ENCODE data around the gene BAIAP2. TPM values are rescaled to one million over a fixed set of nuclear protein-coding genes. Genes with fewer than 3 reads are reported as not detected.

The BAIAP2 gene
- total RNA-seq, 1 experiment from 2014 or later = 57.7 TPM

DNA sequence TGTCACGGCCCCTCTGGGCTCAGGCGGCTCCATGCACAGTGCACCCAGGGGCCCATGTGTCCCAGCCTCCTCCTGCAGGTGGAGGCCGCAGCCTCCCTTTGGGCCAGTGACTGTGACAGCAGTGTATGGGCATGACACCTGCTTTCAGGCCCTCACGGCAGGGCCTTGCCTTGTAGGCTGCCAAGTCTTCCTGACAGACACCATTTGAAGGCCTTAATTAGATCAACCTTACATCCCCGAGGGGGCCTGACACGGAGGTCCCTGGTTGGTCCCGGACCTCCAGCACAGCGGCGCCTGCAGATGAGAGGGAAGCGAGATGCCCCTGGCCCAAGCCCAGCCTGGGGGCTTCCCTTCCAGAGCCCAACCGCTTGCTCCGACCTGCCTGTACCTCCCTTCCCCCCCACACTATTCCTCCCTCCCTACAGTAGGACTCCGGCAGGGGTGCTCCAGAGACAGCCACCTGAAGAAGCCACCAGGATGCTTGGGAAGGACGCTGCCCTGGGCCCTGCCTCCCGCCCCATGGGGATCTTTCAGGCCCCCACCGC is 31.9 kb downstream of the BAIAP2 start:
- TF ChIP-seq, protein P1, sequence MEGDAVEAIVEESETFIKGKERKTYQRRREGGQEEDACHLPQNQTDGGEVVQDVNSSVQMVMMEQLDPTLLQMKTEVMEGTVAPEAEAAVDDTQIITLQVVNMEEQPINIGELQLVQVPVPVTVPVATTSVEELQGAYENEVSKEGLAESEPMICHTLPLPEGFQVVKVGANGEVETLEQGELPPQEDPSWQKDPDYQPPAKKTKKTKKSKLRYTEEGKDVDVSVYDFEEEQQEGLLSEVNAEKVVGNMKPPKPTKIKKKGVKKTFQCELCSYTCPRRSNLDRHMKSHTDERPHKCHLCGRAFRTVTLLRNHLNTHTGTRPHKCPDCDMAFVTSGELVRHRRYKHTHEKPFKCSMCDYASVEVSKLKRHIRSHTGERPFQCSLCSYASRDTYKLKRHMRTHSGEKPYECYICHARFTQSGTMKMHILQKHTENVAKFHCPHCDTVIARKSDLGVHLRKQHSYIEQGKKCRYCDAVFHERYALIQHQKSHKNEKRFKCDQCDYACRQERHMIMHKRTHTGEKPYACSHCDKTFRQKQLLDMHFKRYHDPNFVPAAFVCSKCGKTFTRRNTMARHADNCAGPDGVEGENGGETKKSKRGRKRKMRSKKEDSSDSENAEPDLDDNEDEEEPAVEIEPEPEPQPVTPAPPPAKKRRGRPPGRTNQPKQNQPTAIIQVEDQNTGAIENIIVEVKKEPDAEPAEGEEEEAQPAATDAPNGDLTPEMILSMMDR (IDR thresholded peaks at IDR 0.05; ENCODE audit: insufficient read depth in 1 of 2, low read depth in 1 of 2, low read length in 1 of 2, severe bottlenecking in 1 of 2, unreplicated experiment in 1 of 2) = no peak
- H3K27ac Mint-ChIP-seq (ENCODE audit: unreplicated experiment) = no peak overlapping the region
- no peaks in the 10 kb centered on the region for H3K27me3 Mint-ChIP-seq (ENCODE audit: insufficient read depth, unreplicated experiment)
- CTCF ChIA-PET = no interaction called here
- peaks cover 15% of the 10 kb centered on the region for H3K36me3 Mint-ChIP-seq (ENCODE audit: insufficient read depth, unreplicated experiment)
- Histone ChIP-seq H3K4me1 (peaks cover 6% of the 10 kb centered on the region; the same call in 1 of the 2 replicates), H3K9me3 (no peaks in the 10 kb centered on the region), H3K27me3 (replicated peaks; ENCODE audit: control insufficient read depth, insufficient read depth, low read length) (no peaks in the 10 kb centered on the region), H3K36me3 (ENCODE audit: control insufficient read depth, insufficient read depth, low read length) (no peaks in the 10 kb centered on the region; the same call in none of the 2 replicates), H3K4me3 (ENCODE audit: low read depth, low read length) (no peak overlapping the region)
- POLR2A ChIA-PET = no interaction called here
- BruUV-seq (replicated peaks) = no TSS peak
- H3K9me3 Mint-ChIP-seq (ENCODE audit: unreplicated experiment) = no peaks in the 10 kb centered on the region
- peaks cover under 1% of the 10 kb centered on the region for H3K4me1 Mint-ChIP-seq (ENCODE audit: low read depth, unreplicated experiment)
- no peak overlapping the region for H3K4me3 Mint-ChIP-seq (ENCODE audit: unreplicated experiment)
- intact Hi-C loops (cut with micrococcal nuclease; ENCODE audit: unreplicated experiment) = no loop called here
- DNase-seq = no peak

- no peak overlapping the region for H3K27ac Mint-ChIP-seq (ENCODE audit: unreplicated experiment)
- H3K4me3 ChIP-seq (ENCODE audit: low read depth, low read length) = no peak overlapping the region
- ChIA-PET POLR2A (no interaction called here), CTCF (no interaction called here)
- no TSS peak for BruUV-seq (replicated peaks)
- peaks cover 21% of the 10 kb centered on the region for H3K36me3 Mint-ChIP-seq (ENCODE audit: insufficient read depth, unreplicated experiment)
- no peaks in the 10 kb centered on the region for H3K9me3 Mint-ChIP-seq (ENCODE audit: unreplicated experiment)
- DNase-seq = no peak
- H3K36me3 ChIP-seq (ENCODE audit: control insufficient read depth, insufficient read depth, low read length) = no peaks in the 10 kb centered on the region; the same call in none of the 2 replicates
- peaks cover 4% of the 10 kb centered on the region for H3K4me1 Mint-ChIP-seq (ENCODE audit: low read depth, unreplicated experiment)
- no peaks in the 10 kb centered on the region for H3K27me3 ChIP-seq (replicated peaks; ENCODE audit: control insufficient read depth, insufficient read depth, low read length)
- intact Hi-C loops (cut with micrococcal nuclease; ENCODE audit: unreplicated experiment) = no loop called here
- no peak overlapping the region for H3K4me3 Mint-ChIP-seq (ENCODE audit: unreplicated experiment)
- peaks cover 10% of the 10 kb centered on the region; the same call in 1 of the 2 replicates for H3K4me1 ChIP-seq
- TF ChIP-seq, protein P1 (IDR thresholded peaks at IDR 0.05; ENCODE audit: insufficient read depth in 1 of 2, low read depth in 1 of 2, low read length in 1 of 2, severe bottlenecking in 1 of 2, unreplicated experiment in 1 of 2) = no peak
- H3K27me3 Mint-ChIP-seq (ENCODE audit: insufficient read depth, unreplicated experiment) = no peaks in the 10 kb centered on the region
- H3K9me3 ChIP-seq = no peaks in the 10 kb centered on the region
Measured at GRCh38 chr17:81067391-81067811, 32.5 kb downstream of the BAIAP2 start.

- Histone ChIP-seq H3K9me3 (no peaks in the 10 kb centered on the region), H3K4me3 (ENCODE audit: low read depth, low read length) (no peak overlapping the region), H3K27me3 (replicated peaks; ENCODE audit: control insufficient read depth, insufficient read depth, low read length) (no peaks in the 10 kb centered on the region), H3K36me3 (ENCODE audit: control insufficient read depth, insufficient read depth, low read length) (no peaks in the 10 kb centered on the region; the same call in 1 of the 2 replicates), H3K4me1 (peaks cover 11% of the 10 kb centered on the region; the same call in 1 of the 2 replicates)
- Mint-ChIP-seq H3K36me3 (ENCODE audit: insufficient read depth, unreplicated experiment) (peaks cover 25% of the 10 kb centered on the region), H3K9me3 (ENCODE audit: unreplicated experiment) (no peaks in the 10 kb centered on the region), H3K4me1 (ENCODE audit: low read depth, unreplicated experiment) (peaks cover 9% of the 10 kb centered on the region), H3K4me3 (ENCODE audit: unreplicated experiment) (no peak overlapping the region), H3K27me3 (ENCODE audit: insufficient read depth, unreplicated experiment) (no peaks in the 10 kb centered on the region), H3K27ac (ENCODE audit: unreplicated experiment) (no peak overlapping the region)
- ChIA-PET CTCF (no interaction called here), POLR2A (no interaction called here)
- BruUV-seq (replicated peaks) = no TSS peak
- DNase-seq = no peak
- TF ChIP-seq, protein P1 (IDR thresholded peaks at IDR 0.05; ENCODE audit: insufficient read depth in 1 of 2, low read depth in 1 of 2, low read length in 1 of 2, severe bottlenecking in 1 of 2, unreplicated experiment in 1 of 2) = no peak
- intact Hi-C loops (cut with micrococcal nuclease; ENCODE audit: unreplicated experiment) = no loop called here
Measured at GRCh38 chr17:81068411-81069134, 33.6 kb downstream of the BAIAP2 start.

Data from Caco-2 (cell line).